Stimulated activated CD4-positive, alpha-beta T cell treated with anti-CD3 and anti-CD28 coated beads, Interleukin-1b, Interleukin-23, amount 100 ng/mL, for 24 hours (primary cell): ENCODE results near the gene CHKB.
"Not testable (repeated sequence)": the region's sequence is repeated elsewhere in the genome, so short reads cannot be mapped to it uniquely, and the experiment has no call there.

Experiments used
- DNase-seq, 4 experiments: peaks; one replicate each; pipeline ENCODE4 v3.0.0-alpha.2; 2020; ENCODE audit warnings: low read depth in 4 of 4, low spot score in 1 of 4

The CHKB gene

GRCh38 chr22:50582493-50583293, at the start of gene CHKB:
Gene CHKB, minus strand, starts transcription at chr22:50582849. Its CDS starts 68 bp downstream, at chr22:50582781.
- DNase-seq: peak; percentile 93 to 98 (median 94)

- no peak for DNase-seq
These were observed 47.7 kb upstream of the CHKB start for GRCh38 chr22:50630376-50630775.

- DNase-seq: no peak
These were observed 46.0 kb upstream of the CHKB start for GRCh38 chr22:50628543-50629134.

GRCh38 chr22:50627642-50628542, 45.2 kb upstream of the CHKB start, which contains the start of gene ARSA:
Gene ARSA, minus strand, starts transcription at chr22:50628152. Its CDS starts 373 bp downstream, at chr22:50627779.
- peak; percentile 35 to 67 (median 52) for DNase-seq

GRCh38 chr22:50626850-50627641, 44.4 kb upstream of the CHKB start:
- DNase-seq: no peak

GRCh38 chr22:50626314-50626849, 43.7 kb upstream of the CHKB start:
- DNase-seq: no peak

- no peak for DNase-seq
These were observed 43.1 kb upstream of the CHKB start for GRCh38 chr22:50625568-50626313.

GRCh38 chr22:50625131-50625567, 42.5 kb upstream of the CHKB start:
- DNase-seq: no peak

- no peak for DNase-seq
These were observed 41.9 kb upstream of the CHKB start for GRCh38 chr22:50624347-50625130.

- no peak for DNase-seq
These were observed 40.2 kb upstream of the CHKB start for GRCh38 chr22:50622723-50623327.

- DNase-seq: no peak
These were observed 39.5 kb upstream of the CHKB start for GRCh38 chr22:50621948-50622722.

- DNase-seq: no peak
These were observed 38.8 kb upstream of the CHKB start for GRCh38 chr22:50621356-50621880.

- DNase-seq: peak in 3 of 4 experiments; percentile 70 to 81 (median 71)
These were observed 38.1 kb upstream of the CHKB start for GRCh38 chr22:50620593-50621355.

GRCh38 chr22:50614296-50614695, 31.6 kb upstream of the CHKB start:
- not testable (repeated sequence) for DNase-seq

- DNase-seq: no peak
These were observed 30.8 kb upstream of the CHKB start for GRCh38 chr22:50613291-50613981.
